Uterus (tissue), 2 donors: ENCODE measurements around the gene DMXL2.

Source experiments
- POLR2A ChIP-seq, 2 donors: fragments of 450-650 bp; IDR thresholded peaks; one replicate each; pipeline ENCODE4 v1.6.1; 2016; ENCODE audit warnings: antibody characterized with exemption in 2 of 2, mild to moderate bottlenecking in 1 of 2, moderate library complexity in 1 of 2
- TF ChIP-seq, protein P1 (sequence below), 4 experiments: fragments of 200-600 bp in 2 of 4; fragments of 450-650 bp in 2 of 4; sonication (generic) in 2 of 4; IDR thresholded peaks; one replicate each; pipeline ENCODE4 v1.5.1; 2016 to 2019; ENCODE audit warnings: antibody characterized with exemption in 4 of 4, mild to moderate bottlenecking in 2 of 4, moderate library complexity in 1 of 4

DNA sequence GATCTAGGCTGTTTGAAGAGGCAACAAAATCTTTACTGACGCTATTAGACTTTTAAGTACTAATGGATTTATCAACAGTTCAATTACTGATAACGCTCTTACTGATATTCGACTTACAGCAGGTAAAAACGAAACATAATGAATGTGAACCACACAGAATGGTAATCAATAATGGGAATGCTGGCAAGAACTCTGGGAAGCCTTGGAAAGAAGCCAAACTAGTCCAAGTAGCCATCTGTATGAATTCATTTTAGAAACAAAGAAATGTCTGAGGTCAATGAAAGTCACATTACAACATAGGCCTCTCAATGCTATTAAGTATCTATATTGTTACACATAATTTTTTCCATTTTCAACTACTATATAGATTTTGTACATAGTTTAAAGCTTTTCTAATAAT, 130.0 kb downstream of the DMXL2 start:
- TF ChIP-seq, protein P1, sequence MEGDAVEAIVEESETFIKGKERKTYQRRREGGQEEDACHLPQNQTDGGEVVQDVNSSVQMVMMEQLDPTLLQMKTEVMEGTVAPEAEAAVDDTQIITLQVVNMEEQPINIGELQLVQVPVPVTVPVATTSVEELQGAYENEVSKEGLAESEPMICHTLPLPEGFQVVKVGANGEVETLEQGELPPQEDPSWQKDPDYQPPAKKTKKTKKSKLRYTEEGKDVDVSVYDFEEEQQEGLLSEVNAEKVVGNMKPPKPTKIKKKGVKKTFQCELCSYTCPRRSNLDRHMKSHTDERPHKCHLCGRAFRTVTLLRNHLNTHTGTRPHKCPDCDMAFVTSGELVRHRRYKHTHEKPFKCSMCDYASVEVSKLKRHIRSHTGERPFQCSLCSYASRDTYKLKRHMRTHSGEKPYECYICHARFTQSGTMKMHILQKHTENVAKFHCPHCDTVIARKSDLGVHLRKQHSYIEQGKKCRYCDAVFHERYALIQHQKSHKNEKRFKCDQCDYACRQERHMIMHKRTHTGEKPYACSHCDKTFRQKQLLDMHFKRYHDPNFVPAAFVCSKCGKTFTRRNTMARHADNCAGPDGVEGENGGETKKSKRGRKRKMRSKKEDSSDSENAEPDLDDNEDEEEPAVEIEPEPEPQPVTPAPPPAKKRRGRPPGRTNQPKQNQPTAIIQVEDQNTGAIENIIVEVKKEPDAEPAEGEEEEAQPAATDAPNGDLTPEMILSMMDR (IDR thresholded peaks at IDR 0.05): no peak
- no peak for TF ChIP-seq POLR2A (IDR thresholded peaks at IDR 0.05)
